ENCODE data around the gene ALKBH5.

DNA sequence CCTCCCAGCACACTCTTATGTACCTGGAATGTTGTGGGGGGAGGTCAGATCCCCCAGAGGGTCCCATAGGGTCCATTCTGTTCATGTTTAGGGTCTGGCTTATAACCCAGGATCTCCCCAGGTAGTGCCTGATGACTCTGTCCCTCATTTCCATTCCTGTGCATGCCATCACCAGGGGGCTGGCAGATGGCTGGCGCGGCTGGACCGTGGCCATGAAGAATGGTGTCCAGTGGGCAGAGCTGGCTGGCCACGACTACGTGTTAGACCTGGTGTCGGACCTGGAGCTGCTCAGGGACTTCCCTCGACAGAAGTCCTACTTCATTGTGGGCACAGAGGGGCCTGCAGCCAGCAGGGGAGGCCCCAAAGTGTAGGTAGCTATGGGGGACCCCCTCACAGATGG lies 35.0 kb upstream of the ALKBH5 start:
- TF ChIP-seq EZH2 (IDR thresholded peaks at IDR 0.05; ENCODE audit: insufficient read depth, poor library complexity, severe bottlenecking), result no peak
- TF ChIP-seq EZH2phosphoT487 (IDR thresholded peaks at IDR 0.05; ENCODE audit: insufficient read depth, low read depth), result no peak

Measured in GM23248 (cell line).